Left ventricle myocardium inferior (tissue), 1 donor: ENCODE data around the gene RAB3C. TPM values are rescaled to one million over a fixed set of nuclear protein-coding genes. Genes with fewer than 3 reads are reported as not detected.

Experiments
- DNase-seq: peaks from one replicate; pipeline ENCODE4 v3.0.0-alpha.2; 2020
- H3K27ac ChIP-seq: fragments of 200-600 bp; replicated peaks from 2 replicates; pipeline ENCODE4 v1.8.0; 2021
- H3K27me3 ChIP-seq: fragments of 200-600 bp; 2 replicates; pipeline ENCODE4 v1.8.0; 2021; ENCODE audit warnings: low read depth
- H3K36me3 ChIP-seq: fragments of 200-600 bp; 2 replicates; pipeline ENCODE4 v1.8.0; 2021
- H3K4me1 ChIP-seq: fragments of 200-600 bp; 2 replicates; pipeline ENCODE4 v1.8.0; 2021
- H3K4me3 ChIP-seq: fragments of 200-600 bp; 2 replicates; pipeline ENCODE4 v1.8.0; 2021; ENCODE audit warnings: mild to moderate bottlenecking, moderate library complexity
- H3K9me3 ChIP-seq: fragments of 200-600 bp; replicated peaks from 2 replicates; pipeline ENCODE4 v1.8.0; 2021
- intact Hi-C: fragments of 100-400 bp; cut with micrococcal nuclease; formaldehyde crosslinking; loops from one replicate; pipeline ENCODE4 v1.11.0; 2022
- total RNA-seq: library from RNA; stranded (reverse); fragmentation: NEBNext Ultra II Directional; extraction: Animal tissue kit (Norgen Biotek cat#: 25700); gene quantifications from one replicate; pipeline ENCODE4 v1.2.1, GENCODE V29; 2021
- TF ChIP-seq, protein P1 (sequence below): fragments of 200-600 bp; IDR thresholded peaks from 2 replicates; pipeline ENCODE4 v1.8.0; 2021; ENCODE audit warnings: antibody characterized with exemption, mild to moderate bottlenecking, borderline replicate concordance
- donor health status: DM: no; HTN: yes; CAD: no; lungs with severe emphysema.

Gene RAB3C
- total RNA-seq, 1 donor from 2014 or later: 1.2 TPM

DNA sequence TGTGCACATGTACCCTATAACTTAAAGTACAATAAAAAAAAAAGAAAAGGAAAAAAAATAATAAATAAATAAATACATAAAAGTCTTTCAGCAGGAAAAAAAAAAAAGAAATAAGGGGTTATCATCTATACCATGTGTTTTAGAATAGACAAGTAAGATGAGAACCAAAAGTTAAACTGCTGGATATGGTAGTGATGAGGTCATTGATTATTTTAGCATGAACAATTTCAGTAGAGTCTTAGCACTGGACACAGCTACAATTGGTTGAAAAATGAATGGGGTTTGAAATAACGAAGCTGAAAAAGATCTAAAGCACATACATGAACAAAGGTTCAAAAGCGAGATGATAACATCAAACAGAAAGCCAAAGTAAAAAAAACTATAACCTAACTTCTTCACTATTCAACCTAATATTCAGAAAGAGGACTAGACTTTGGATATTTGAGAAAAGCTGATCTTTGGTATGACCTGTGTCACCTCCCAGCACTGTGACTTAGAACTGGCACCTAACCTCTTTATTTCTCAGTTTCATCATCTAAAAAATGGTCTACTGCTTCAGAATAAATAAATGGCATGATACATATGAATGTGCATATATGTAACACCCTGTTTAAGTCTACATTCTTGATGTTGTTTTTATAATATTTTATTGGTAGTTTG is 133.3 kb downstream of the RAB3C start:
- Histone ChIP-seq H3K36me3 (no peaks in the 10 kb centered on the region), H3K4me3 (no peak overlapping the region), H3K4me1 (no peaks in the 10 kb centered on the region), H3K27ac (no peak overlapping the region), H3K27me3 (peaks cover 18% of the 10 kb centered on the region), H3K9me3 (peaks cover 10% of the 10 kb centered on the region)
- DNase-seq: no peak
- intact Hi-C loops: no loop called here
- TF ChIP-seq, protein P1, sequence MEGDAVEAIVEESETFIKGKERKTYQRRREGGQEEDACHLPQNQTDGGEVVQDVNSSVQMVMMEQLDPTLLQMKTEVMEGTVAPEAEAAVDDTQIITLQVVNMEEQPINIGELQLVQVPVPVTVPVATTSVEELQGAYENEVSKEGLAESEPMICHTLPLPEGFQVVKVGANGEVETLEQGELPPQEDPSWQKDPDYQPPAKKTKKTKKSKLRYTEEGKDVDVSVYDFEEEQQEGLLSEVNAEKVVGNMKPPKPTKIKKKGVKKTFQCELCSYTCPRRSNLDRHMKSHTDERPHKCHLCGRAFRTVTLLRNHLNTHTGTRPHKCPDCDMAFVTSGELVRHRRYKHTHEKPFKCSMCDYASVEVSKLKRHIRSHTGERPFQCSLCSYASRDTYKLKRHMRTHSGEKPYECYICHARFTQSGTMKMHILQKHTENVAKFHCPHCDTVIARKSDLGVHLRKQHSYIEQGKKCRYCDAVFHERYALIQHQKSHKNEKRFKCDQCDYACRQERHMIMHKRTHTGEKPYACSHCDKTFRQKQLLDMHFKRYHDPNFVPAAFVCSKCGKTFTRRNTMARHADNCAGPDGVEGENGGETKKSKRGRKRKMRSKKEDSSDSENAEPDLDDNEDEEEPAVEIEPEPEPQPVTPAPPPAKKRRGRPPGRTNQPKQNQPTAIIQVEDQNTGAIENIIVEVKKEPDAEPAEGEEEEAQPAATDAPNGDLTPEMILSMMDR: no peak

DNA sequence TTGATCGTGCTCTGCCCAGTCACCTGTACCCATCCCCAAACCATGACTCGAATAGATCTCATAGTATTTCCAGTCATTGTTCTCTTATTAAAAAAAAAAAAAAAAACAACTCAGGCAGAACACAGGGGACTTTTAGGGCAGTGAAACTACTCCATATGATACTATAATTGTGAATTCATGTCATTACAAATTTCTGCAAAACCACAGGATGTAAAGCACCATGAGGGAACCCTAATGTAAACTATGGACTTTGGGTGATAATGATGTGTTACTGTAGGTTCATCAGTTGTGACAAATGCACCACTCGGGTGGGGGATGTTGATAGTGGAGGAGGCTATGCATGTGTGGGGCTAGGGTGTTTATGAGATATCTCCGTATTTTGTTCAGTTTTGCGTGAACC is 133.8 kb downstream of the RAB3C start:
- Histone ChIP-seq H3K27ac (no peak overlapping the region), H3K4me3 (no peak overlapping the region), H3K9me3 (peaks cover 10% of the 10 kb centered on the region), H3K27me3 (peaks cover 18% of the 10 kb centered on the region), H3K4me1 (no peaks in the 10 kb centered on the region), H3K36me3 (no peaks in the 10 kb centered on the region)
- TF ChIP-seq, protein P1: no peak
- intact Hi-C loops: no loop called here
- DNase-seq: no peak

DNA sequence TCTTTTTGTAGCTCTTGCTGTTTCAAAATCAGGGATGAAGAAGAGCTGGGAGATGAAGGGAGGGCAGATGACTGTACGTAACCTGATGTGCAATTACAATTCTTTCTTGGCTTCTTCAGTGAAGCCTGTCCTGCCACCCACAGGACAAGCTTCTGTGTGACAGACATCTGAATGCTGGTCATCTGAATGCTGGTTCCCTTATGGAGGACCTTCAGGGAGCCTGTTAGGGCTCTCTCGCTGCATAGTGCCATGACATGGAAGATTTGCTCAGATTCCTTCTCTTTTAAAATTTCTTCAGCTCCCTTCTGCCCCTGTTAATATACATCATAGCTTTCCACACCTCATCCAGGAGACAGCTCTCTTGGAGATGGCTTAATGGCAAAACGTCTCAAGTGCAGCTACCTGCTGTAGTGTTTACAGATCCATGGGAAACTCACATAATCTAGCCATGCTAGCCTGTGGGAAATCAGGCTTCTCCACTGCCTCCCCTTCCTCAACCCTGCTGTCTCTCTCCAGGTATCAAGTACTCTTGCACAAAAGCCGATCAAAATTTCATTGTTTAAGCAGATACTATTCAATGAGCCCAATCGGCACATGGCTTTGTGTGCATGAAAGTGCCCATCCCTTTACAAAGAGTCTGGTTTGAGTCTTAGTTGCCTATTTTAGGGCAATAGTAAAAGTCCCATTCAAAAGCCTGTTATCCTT is 134.6 kb downstream of the RAB3C start:
- Histone ChIP-seq H3K27ac (no peak overlapping the region), H3K9me3 (peaks cover 10% of the 10 kb centered on the region), H3K4me1 (no peaks in the 10 kb centered on the region), H3K36me3 (no peaks in the 10 kb centered on the region), H3K27me3 (peaks cover 18% of the 10 kb centered on the region), H3K4me3 (no peak overlapping the region)
- intact Hi-C loops: no loop called here
- TF ChIP-seq, protein P1: peak; percentile 35
- no peak for DNase-seq

DNA sequence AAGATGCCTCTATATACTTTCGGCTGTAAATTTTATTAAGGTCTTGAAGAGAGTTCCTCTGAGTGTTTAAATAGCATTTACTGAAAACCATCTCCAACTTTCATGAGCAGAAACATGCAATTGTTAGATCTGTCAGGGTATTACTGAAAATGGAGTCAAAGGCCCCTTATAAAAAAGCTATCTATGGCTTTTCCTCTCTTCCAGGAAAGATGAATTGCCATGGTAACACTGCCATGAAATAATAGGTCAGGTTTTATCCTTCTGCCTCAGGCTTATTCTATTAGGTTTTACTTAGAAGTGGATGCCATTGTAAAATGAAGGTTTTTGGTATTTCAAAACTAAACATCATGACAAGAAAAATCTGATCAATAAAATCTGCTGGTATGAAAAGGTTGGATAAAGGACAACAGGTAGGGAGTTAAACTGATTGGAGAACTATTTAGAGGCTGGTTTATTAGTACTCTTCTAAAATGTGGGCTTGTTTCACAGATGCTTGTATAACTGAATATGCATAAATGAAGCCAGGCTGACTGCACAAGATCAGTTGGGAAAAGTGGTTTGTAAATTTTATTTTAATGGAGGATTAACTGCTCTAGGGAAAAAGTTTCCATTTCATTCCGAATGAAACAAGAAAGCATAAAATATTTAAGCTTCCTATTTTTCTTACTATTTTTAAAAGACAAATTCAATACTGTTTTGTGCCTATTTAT is 135.5 kb downstream of the RAB3C start:
- intact Hi-C loops: no loop called here
- Histone ChIP-seq H3K27me3 (peaks cover 13% of the 10 kb centered on the region), H3K9me3 (peaks cover 10% of the 10 kb centered on the region), H3K4me3 (no peak overlapping the region), H3K4me1 (no peaks in the 10 kb centered on the region), H3K27ac (no peak overlapping the region), H3K36me3 (no peaks in the 10 kb centered on the region)
- no peak for DNase-seq
- TF ChIP-seq, protein P1: no peak

GRCh38 chr5:58722160-58722559 is 139.3 kb downstream of the RAB3C start:
- Histone ChIP-seq H3K27ac (no peak overlapping the region), H3K36me3 (no peaks in the 10 kb centered on the region), H3K27me3 (peaks cover 13% of the 10 kb centered on the region), H3K4me1 (no peaks in the 10 kb centered on the region), H3K9me3 (peaks cover 22% of the 10 kb centered on the region), H3K4me3 (no peak overlapping the region)
- TF ChIP-seq, protein P1: no peak
- intact Hi-C loops: no loop called here
- no peak for DNase-seq
